ENCODE data around the gene SPAG16.

DNA sequence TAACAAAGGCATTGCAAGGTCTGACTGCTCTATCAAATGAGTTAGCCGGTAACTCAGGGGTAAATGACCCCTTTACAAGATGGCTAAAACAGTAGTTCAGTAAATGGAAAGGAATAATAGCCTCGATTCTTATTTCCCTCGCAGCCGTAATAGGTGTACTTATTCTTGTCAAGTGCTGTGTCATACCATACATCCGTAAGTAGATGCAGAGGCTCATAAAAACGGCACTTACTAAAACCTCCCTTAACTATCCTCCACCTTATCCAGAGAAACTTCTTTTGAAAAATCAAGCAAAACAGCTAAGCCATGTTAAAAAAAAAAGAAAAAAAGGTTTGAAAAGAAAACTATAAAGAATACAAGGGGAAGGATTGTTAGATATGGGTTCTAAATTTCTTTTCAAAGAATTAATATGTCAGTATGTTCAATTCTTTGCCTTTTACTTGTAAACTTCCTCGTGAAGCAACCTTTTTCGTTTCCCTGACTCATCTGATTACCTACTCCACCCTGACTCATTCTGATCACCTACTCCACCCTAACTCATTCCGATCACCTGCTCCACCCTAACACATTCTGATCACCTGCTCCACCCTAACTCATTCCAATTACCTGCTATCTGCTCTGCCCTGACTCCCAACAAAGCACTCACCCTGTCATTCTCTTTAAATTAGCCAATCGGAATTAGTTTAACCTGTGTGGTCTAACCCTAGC is 127.5 kb downstream of the SPAG16 start:
- TF ChIP-seq, protein P1, sequence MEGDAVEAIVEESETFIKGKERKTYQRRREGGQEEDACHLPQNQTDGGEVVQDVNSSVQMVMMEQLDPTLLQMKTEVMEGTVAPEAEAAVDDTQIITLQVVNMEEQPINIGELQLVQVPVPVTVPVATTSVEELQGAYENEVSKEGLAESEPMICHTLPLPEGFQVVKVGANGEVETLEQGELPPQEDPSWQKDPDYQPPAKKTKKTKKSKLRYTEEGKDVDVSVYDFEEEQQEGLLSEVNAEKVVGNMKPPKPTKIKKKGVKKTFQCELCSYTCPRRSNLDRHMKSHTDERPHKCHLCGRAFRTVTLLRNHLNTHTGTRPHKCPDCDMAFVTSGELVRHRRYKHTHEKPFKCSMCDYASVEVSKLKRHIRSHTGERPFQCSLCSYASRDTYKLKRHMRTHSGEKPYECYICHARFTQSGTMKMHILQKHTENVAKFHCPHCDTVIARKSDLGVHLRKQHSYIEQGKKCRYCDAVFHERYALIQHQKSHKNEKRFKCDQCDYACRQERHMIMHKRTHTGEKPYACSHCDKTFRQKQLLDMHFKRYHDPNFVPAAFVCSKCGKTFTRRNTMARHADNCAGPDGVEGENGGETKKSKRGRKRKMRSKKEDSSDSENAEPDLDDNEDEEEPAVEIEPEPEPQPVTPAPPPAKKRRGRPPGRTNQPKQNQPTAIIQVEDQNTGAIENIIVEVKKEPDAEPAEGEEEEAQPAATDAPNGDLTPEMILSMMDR (IDR thresholded peaks at IDR 0.05; ENCODE audit: insufficient read depth, low read length, poor library complexity, severe bottlenecking) = no peak
- TF ChIP-seq EZH2phosphoT487 (conservative IDR thresholded peaks at IDR 0.05; ENCODE audit: low read length) = no peak
